ENCODE measurements around the gene BPIFA1.

BPIFA1 gene

DNA sequence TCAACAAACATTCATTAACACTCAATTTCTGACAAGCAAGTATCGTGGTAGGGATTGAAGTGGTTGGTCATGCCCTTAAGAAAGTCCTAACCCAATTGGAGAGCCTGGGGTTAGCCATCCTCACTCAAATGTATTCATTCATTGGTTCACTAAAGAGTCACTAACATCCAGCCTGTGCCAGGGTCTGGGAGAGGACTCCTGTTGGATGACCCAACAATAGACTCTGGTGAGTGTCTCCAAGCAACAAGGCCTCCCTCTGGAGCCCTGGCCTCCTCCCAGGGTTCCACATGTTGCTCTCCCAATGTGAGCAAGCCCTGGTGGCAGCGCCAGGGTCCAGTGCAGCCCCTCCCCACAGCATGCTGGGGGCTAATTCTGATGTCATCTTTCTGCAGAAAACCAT is 18.7 kb upstream of the BPIFA1 start, which contains the start of gene BPIFA3:
Gene BPIFA3, plus strand, starts transcription at position 301 of the 400 bp plus-strand sequence. CDS start 185 bp downstream, outside the sequence.
- no peak for DNase-seq (ENCODE audit: extremely low spot score)
- TF ChIP-seq FOXK2 (IDR thresholded peaks at IDR 0.05) (no peak), TARDBP (IDR thresholded peaks at IDR 0.05) (no peak), LEF1 (IDR thresholded peaks at IDR 0.05; ENCODE audit: borderline replicate concordance) (no peak), SUZ12 (IDR thresholded peaks at IDR 0.05) (no peak), SP1 (IDR thresholded peaks at IDR 0.05) (no peak), PKNOX1 (IDR thresholded peaks at IDR 0.05) (no peak)
- CTCF ChIA-PET, result no interaction called here
- POLR2A ChIA-PET, result no interaction called here

GRCh38 chr20:33224399-33224798 is 11.4 kb upstream of the BPIFA1 start:
- no peak for DNase-seq (ENCODE audit: extremely low spot score)
- TF ChIP-seq SUZ12 (IDR thresholded peaks at IDR 0.05), result no peak
- TF ChIP-seq SP1 (IDR thresholded peaks at IDR 0.05), result no peak
- TF ChIP-seq ELF4 (IDR thresholded peaks at IDR 0.05), result no peak
- TF ChIP-seq L3MBTL2 (conservative IDR thresholded peaks at IDR 0.05), result no peak
- no peak for TF ChIP-seq FOXM1 (IDR thresholded peaks at IDR 0.05; ENCODE audit: borderline replicate concordance)
- ChIA-PET POLR2A (no interaction called here), CTCF (interaction anchor here (0.6 kb wide), 1 partner anchor 67 kb away, joined by 3 read pairs; no protein-coding TSS in a partner anchor)

- DNase-seq (ENCODE audit: extremely low spot score), result no peak
- POLR2A ChIA-PET, result no interaction called here
- CTCF ChIA-PET, result no interaction called here
Observed at GRCh38 chr20:33229843-33230242, 6.0 kb upstream of the BPIFA1 start.

DNA sequence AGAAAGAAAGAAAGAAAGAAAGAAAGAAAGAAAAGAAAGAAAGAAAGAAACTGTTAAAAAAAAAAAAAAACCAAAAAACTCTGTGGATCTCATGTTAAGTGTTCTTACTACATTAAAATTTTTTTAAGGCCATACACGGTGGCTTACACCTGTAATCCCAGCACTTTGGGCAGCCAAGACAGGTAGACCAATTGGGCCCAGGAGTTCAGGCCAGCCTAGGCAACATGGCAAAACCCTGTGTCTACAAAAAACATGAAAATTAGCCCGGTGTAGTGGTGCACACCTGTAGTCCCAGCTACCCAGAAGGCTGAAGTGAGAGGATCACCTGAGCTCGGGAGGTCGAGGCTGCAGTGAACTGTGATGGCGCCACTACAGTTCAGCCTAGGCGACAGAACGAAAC is 4.6 kb upstream of the BPIFA1 start:
- POLR2A ChIA-PET, result no interaction called here
- no peak for DNase-seq (ENCODE audit: extremely low spot score)
- CTCF ChIA-PET, result no interaction called here
- TF ChIP-seq ZNF384 (IDR thresholded peaks at IDR 0.05) (no peak), PKNOX1 (IDR thresholded peaks at IDR 0.05) (no peak), ARNT (IDR thresholded peaks at IDR 0.05) (no peak), L3MBTL2 (conservative IDR thresholded peaks at IDR 0.05) (no peak), LEF1 (IDR thresholded peaks at IDR 0.05; ENCODE audit: borderline replicate concordance) (no peak), FOXA1 (IDR thresholded peaks at IDR 0.05) (no peak), TARDBP (IDR thresholded peaks at IDR 0.05) (no peak), BHLHE40 (IDR thresholded peaks at IDR 0.05; ENCODE audit: borderline replicate concordance) (no peak), FOXK2 (IDR thresholded peaks at IDR 0.05) (no peak), FOXM1 (IDR thresholded peaks at IDR 0.05; ENCODE audit: borderline replicate concordance) (no peak), SUZ12 (IDR thresholded peaks at IDR 0.05) (no peak), HDGF (IDR thresholded peaks at IDR 0.05; ENCODE audit: borderline replicate concordance) (no peak), CTBP1 (IDR thresholded peaks at IDR 0.05; ENCODE audit: borderline replicate concordance) (no peak), NFRKB (IDR thresholded peaks at IDR 0.05) (no peak), ELF4 (IDR thresholded peaks at IDR 0.05) (no peak)

More at GRCh38 chr20:33229843-33230242, 6.0 kb upstream of the BPIFA1 start:
- TF ChIP-seq ZNF384 (IDR thresholded peaks at IDR 0.05), result no peak
- no peak for TF ChIP-seq NFRKB (IDR thresholded peaks at IDR 0.05)
- no peak for TF ChIP-seq SUZ12 (IDR thresholded peaks at IDR 0.05)
- TF ChIP-seq ARNT (IDR thresholded peaks at IDR 0.05), result no peak
- TF ChIP-seq PKNOX1 (IDR thresholded peaks at IDR 0.05), result no peak
- no peak for TF ChIP-seq TARDBP (IDR thresholded peaks at IDR 0.05)
- TF ChIP-seq BHLHE40 (IDR thresholded peaks at IDR 0.05; ENCODE audit: borderline replicate concordance), result no peak
- no peak for TF ChIP-seq CTBP1 (IDR thresholded peaks at IDR 0.05; ENCODE audit: borderline replicate concordance)
- no peak for TF ChIP-seq L3MBTL2 (conservative IDR thresholded peaks at IDR 0.05)
- no peak for TF ChIP-seq FOXA1 (IDR thresholded peaks at IDR 0.05)
- TF ChIP-seq FOXK2 (IDR thresholded peaks at IDR 0.05), result no peak
- no peak for TF ChIP-seq FOXM1 (IDR thresholded peaks at IDR 0.05; ENCODE audit: borderline replicate concordance)
- TF ChIP-seq LEF1 (IDR thresholded peaks at IDR 0.05; ENCODE audit: borderline replicate concordance), result no peak

- CTCF ChIA-PET, result no interaction called here
- no peak for DNase-seq (ENCODE audit: extremely low spot score)
- POLR2A ChIA-PET, result no interaction called here
- TF ChIP-seq TARDBP (IDR thresholded peaks at IDR 0.05), result no peak
- TF ChIP-seq CTBP1 (IDR thresholded peaks at IDR 0.05; ENCODE audit: borderline replicate concordance), result no peak
- TF ChIP-seq FOXA1 (IDR thresholded peaks at IDR 0.05), result no peak
- TF ChIP-seq ZNF384 (IDR thresholded peaks at IDR 0.05), result no peak
- TF ChIP-seq FOXK2 (IDR thresholded peaks at IDR 0.05), result no peak
- no peak for TF ChIP-seq LEF1 (IDR thresholded peaks at IDR 0.05; ENCODE audit: borderline replicate concordance)
- TF ChIP-seq SUZ12 (IDR thresholded peaks at IDR 0.05), result no peak
- TF ChIP-seq ELF4 (IDR thresholded peaks at IDR 0.05), result no peak
- no peak for TF ChIP-seq L3MBTL2 (conservative IDR thresholded peaks at IDR 0.05)
- no peak for TF ChIP-seq ARNT (IDR thresholded peaks at IDR 0.05)
- TF ChIP-seq NFRKB (IDR thresholded peaks at IDR 0.05), result no peak
- TF ChIP-seq SP1 (IDR thresholded peaks at IDR 0.05), result no peak
- TF ChIP-seq PKNOX1 (IDR thresholded peaks at IDR 0.05), result no peak
- no peak for TF ChIP-seq FOXM1 (IDR thresholded peaks at IDR 0.05; ENCODE audit: borderline replicate concordance)
- no peak for TF ChIP-seq BHLHE40 (IDR thresholded peaks at IDR 0.05; ENCODE audit: borderline replicate concordance)
- TF ChIP-seq HDGF (IDR thresholded peaks at IDR 0.05; ENCODE audit: borderline replicate concordance), result no peak
Observed at GRCh38 chr20:33232486-33233072, 3.2 kb upstream of the BPIFA1 start.

Measured in HEK293T (cell line).